Measurements from ENCODE around the gene COQ9.

- TF ChIP-seq CTCF (conservative IDR thresholded peaks at IDR 0.05; ENCODE audit: low read depth in 2 of 2) (no peak), EZH2 (IDR thresholded peaks at IDR 0.05; ENCODE audit: low read depth, unreplicated experiment) (no peak), POLR2AphosphoS5 (IDR thresholded peaks at IDR 0.05; ENCODE audit: low read depth) (no peak), REST (IDR thresholded peaks at IDR 0.05; ENCODE audit: unreplicated experiment) (no peak)
Observed at GRCh38 chr16:57485091-57485915, 38.0 kb downstream of the COQ9 start.

Data from GM23338 (cell line).